ENCODE results near the gene ITFG1.
A peak's percentile ranks its signal among the peaks of the same experiment; 100 is the strongest.
"Not testable (repeated sequence)": the region's sequence is repeated elsewhere in the genome, so short reads cannot be mapped to it uniquely, and the experiment has no call there.

ITFG1 gene

DNA sequence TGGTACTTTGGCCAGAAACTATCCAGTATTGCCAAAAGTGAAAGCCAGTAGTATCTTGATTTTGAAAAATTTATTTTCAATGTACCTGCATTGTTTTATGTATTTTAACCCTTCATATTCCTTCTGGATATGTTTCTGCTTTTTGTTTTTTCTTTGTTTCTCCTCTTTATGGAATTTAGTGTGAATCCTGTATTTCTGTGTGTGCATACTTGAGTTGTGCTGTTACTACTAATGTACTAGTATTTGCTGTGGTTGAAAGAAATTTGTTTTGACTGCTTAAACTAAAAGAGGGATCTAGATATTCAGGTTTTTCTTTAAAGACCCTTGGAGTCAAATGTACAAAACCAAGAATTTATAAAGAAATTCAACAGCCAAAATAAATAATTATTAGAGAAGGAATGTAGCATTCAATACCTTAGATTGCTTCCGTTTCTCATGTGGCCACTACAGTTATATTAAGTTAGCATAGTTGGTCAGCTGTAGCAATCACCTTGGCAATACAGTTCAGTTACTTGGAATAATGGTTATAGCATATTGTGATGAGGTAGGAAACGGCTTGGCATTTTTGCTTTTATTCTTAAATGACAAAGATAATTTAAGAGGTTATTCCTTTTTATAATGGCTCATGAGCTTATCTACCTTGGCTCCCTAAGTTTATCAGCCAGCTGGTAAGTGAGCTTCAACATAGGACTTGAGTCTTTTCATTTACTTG is 5.2 kb upstream of the ITFG1 start:
- Mint-ChIP-seq H3K4me1 (ENCODE audit: low read depth in 2 of 2) (peaks cover 27 to 55% of the 10 kb centered on the region in 2 donors), H3K36me3 (ENCODE audit: insufficient read depth) (peaks cover 14% of the 10 kb centered on the region), H3K27ac (peak overlapping the region in 1 of 2 donors; percentile 35), H3K27me3 (no peaks in the 10 kb centered on the region), H3K4me3 (peak overlapping the region in 1 of 2 donors; percentile 26), H3K9me3 (no peaks in the 10 kb centered on the region)
- ATAC-seq (replicated peaks), result no peak
- DNase-seq, result no peak

GRCh38 chr16:47463771-47464624 is 3.1 kb upstream of the ITFG1 start:
- Mint-ChIP-seq H3K36me3 (ENCODE audit: insufficient read depth) (peaks cover 20% of the 10 kb centered on the region), H3K4me3 (peak overlapping the region in 1 of 2 donors; percentile 9), H3K27me3 (no peaks in the 10 kb centered on the region), H3K4me1 (ENCODE audit: low read depth in 2 of 2) (peaks cover 31 to 56% of the 10 kb centered on the region in 2 donors), H3K27ac (peak overlapping the region in 1 of 2 donors; percentile 27), H3K9me3 (no peaks in the 10 kb centered on the region)
- DNase-seq, result no peak
- ATAC-seq (replicated peaks), result no peak

- H3K4me1 Mint-ChIP-seq (ENCODE audit: low read depth in 2 of 2), result peaks cover 24 to 55% of the 10 kb centered on the region in 2 donors
- peak overlapping the region; percentile 88 to 94 for H3K4me3 Mint-ChIP-seq
- peak; percentile 5 for ATAC-seq (replicated peaks)
- H3K9me3 Mint-ChIP-seq, result no peaks in the 10 kb centered on the region
- H3K36me3 Mint-ChIP-seq (ENCODE audit: insufficient read depth), result peaks cover 24% of the 10 kb centered on the region
- DNase-seq, result peak in 2 of 3 experiments; percentile 1 to 15
- no peaks in the 10 kb centered on the region for H3K27me3 Mint-ChIP-seq
- H3K27ac Mint-ChIP-seq, result peak overlapping the region; percentile 96
Observed at GRCh38 chr16:47461598-47462266, 869 bp upstream of the ITFG1 start.

DNA sequence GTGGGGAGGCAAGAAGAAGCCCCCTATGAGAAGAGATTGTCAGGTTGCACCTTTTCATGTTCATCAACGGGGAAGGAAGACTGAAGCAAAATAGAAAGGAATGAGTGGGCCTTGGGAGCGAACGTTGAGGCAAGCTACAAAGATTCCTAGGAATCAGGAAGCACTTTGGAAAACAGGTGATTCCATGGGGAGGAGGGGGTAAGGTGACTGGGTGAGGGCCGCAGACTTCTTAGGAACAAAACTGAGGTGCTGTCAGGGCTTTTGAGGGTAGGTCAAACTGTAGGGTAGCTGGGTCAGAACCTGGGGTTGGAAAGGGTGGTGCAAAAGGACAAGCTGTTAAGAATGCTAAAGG is 528 bp downstream of the ITFG1 start:
- Mint-ChIP-seq H3K4me1 (ENCODE audit: low read depth in 2 of 2) (peaks cover 25 to 55% of the 10 kb centered on the region in 2 donors), H3K9me3 (no peaks in the 10 kb centered on the region), H3K4me3 (peak overlapping the region; percentile 88 to 94), H3K27me3 (no peaks in the 10 kb centered on the region), H3K27ac (peak overlapping the region; percentile 96), H3K36me3 (ENCODE audit: insufficient read depth) (peaks cover 38% of the 10 kb centered on the region)
- DNase-seq, result peak in 1 of 3 experiments; percentile 3
- ATAC-seq (replicated peaks), result no peak

GRCh38 chr16:47459603-47460002 is 1.3 kb downstream of the ITFG1 start:
- DNase-seq (no peak), ATAC-seq (replicated peaks) (no peak)
- Mint-ChIP-seq H3K9me3 (no peaks in the 10 kb centered on the region), H3K4me3 (peak overlapping the region; percentile 88 to 94), H3K27ac (peak overlapping the region; percentile 96), H3K4me1 (ENCODE audit: low read depth in 2 of 2) (peaks cover 28 to 56% of the 10 kb centered on the region in 2 donors), H3K36me3 (ENCODE audit: insufficient read depth) (peaks cover 45% of the 10 kb centered on the region), H3K27me3 (no peaks in the 10 kb centered on the region)

DNA sequence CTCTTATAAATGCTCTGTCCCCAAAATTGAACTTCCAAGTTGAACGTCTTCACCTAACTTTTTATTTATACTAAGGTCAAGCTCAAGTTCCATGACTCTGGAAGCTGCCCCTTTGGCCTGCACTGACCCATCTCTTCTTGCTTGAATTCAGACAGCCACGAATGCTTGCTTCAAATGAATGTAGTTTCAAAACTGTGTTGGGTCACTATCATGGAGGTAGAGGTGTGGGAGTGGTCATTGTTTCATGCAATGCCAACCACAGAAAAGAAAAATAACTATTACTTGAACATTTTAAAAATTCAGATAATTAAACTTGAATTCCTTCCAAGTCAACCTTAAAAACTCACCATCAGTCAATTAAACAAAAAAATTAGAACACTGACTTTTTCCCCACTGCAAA is 2.5 kb downstream of the ITFG1 start:
- H3K4me3 Mint-ChIP-seq, result no peak overlapping the region
- ATAC-seq (replicated peaks), result no peak
- H3K9me3 Mint-ChIP-seq, result no peaks in the 10 kb centered on the region
- H3K27me3 Mint-ChIP-seq, result no peaks in the 10 kb centered on the region
- H3K36me3 Mint-ChIP-seq (ENCODE audit: insufficient read depth), result peaks cover 55% of the 10 kb centered on the region
- H3K27ac Mint-ChIP-seq, result no peak overlapping the region
- peaks cover 21 to 52% of the 10 kb centered on the region in 2 donors for H3K4me1 Mint-ChIP-seq (ENCODE audit: low read depth in 2 of 2)
- DNase-seq, result no peak

DNA sequence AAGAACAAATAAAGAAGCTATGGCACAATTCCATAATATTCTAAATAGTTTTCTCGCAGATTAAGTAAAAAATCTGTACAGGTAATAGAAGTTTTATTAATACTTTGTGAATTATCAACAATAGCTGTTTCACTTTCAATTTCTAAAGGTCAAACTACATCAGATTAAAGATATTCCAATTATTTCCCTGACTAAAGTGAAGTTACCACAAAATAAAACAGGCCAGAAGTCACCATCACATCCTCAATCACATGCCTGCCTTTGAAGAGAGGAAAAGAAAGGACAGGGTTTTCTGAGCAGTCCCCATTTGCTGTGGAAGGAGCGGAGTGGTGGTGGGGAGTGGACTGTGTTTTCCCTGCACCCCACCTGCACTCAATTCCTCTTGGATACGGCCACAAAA is 11.1 kb downstream of the ITFG1 start:
- peaks cover 45% of the 10 kb centered on the region for H3K36me3 Mint-ChIP-seq (ENCODE audit: insufficient read depth)
- no peak for ATAC-seq (replicated peaks)
- no peak for DNase-seq
- peak overlapping the region in 1 of 2 donors; percentile 7 for H3K4me3 Mint-ChIP-seq
- H3K27me3 Mint-ChIP-seq, result no peaks in the 10 kb centered on the region
- peak overlapping the region; percentile 32 to 75 for H3K27ac Mint-ChIP-seq
- peaks cover 6 to 38% of the 10 kb centered on the region in 2 donors for H3K4me1 Mint-ChIP-seq (ENCODE audit: low read depth in 2 of 2)
- no peaks in the 10 kb centered on the region for H3K9me3 Mint-ChIP-seq

DNA sequence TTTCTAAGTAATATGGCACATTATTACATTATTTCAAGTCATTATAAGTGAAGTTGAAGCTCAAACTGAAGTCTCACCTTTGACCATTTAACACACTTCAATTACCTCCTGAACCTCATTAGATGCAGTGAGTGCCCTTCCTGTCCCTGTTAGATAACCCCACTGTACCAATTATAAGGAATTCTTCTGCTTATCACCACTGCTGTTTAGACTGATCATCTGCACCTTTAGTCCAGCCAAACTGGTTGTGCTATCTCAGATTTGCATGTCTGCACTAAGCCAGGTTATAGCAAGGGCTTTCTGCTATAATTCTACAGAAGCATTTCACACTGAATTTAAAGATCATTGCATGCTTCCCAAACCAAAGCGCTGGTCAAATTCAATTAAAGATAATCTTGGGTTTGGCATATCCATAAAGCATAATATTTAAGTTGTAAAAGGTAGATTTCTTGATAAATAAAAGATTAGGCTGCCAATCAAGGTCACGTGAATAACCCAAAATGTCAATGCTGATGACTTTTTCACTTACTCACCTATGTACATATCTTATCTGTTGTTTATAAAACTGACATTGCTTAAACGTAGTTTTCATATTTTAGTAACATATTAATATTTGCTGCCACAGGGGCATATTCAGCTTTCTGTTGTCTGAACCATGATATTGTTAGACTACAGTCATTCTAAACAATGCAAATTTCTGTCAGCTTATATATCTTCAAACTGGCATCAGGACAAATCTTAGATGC is 11.9 kb downstream of the ITFG1 start:
- Mint-ChIP-seq H3K4me1 (ENCODE audit: low read depth in 2 of 2) (peaks cover 6 to 37% of the 10 kb centered on the region in 2 donors), H3K27ac (peak overlapping the region in 1 of 2 donors; percentile 8), H3K9me3 (no peaks in the 10 kb centered on the region), H3K27me3 (no peaks in the 10 kb centered on the region), H3K4me3 (no peak overlapping the region), H3K36me3 (ENCODE audit: insufficient read depth) (peaks cover 41% of the 10 kb centered on the region)
- DNase-seq, result no peak
- ATAC-seq (replicated peaks), result no peak

- H3K4me1 Mint-ChIP-seq (ENCODE audit: low read depth in 2 of 2), result peaks cover 12 to 40% of the 10 kb centered on the region in 2 donors
- H3K4me3 Mint-ChIP-seq, result no peak overlapping the region
- DNase-seq (no peak), ATAC-seq (replicated peaks) (no peak)
- no peaks in the 10 kb centered on the region for H3K9me3 Mint-ChIP-seq
- H3K27me3 Mint-ChIP-seq, result no peaks in the 10 kb centered on the region
- H3K36me3 Mint-ChIP-seq (ENCODE audit: insufficient read depth), result peaks cover 15% of the 10 kb centered on the region
- no peak overlapping the region for H3K27ac Mint-ChIP-seq
Observed at GRCh38 chr16:47446431-47446830, 14.4 kb downstream of the ITFG1 start.

- not testable (repeated sequence) for H3K27me3 Mint-ChIP-seq; DNase-seq; H3K36me3 Mint-ChIP-seq (ENCODE audit: insufficient read depth); ATAC-seq (replicated peaks); H3K27ac Mint-ChIP-seq; H3K4me3 Mint-ChIP-seq; H3K9me3 Mint-ChIP-seq
- H3K4me1 Mint-ChIP-seq (ENCODE audit: low read depth in 2 of 2), result peaks cover 21 to 40% of the 10 kb centered on the region in 2 donors
Observed at GRCh38 chr16:47442884-47443283, 18.0 kb downstream of the ITFG1 start.

GRCh38 chr16:47440066-47440465 is 20.8 kb downstream of the ITFG1 start:
- Mint-ChIP-seq H3K27ac (peak overlapping the region in 1 of 2 donors; percentile 25), H3K4me1 (ENCODE audit: low read depth in 2 of 2) (peaks cover 22 to 39% of the 10 kb centered on the region in 2 donors)
- H3K4me3 Mint-ChIP-seq; ATAC-seq (replicated peaks); H3K36me3 Mint-ChIP-seq (ENCODE audit: insufficient read depth); H3K9me3 Mint-ChIP-seq; DNase-seq; H3K27me3 Mint-ChIP-seq: not testable (repeated sequence)

DNA sequence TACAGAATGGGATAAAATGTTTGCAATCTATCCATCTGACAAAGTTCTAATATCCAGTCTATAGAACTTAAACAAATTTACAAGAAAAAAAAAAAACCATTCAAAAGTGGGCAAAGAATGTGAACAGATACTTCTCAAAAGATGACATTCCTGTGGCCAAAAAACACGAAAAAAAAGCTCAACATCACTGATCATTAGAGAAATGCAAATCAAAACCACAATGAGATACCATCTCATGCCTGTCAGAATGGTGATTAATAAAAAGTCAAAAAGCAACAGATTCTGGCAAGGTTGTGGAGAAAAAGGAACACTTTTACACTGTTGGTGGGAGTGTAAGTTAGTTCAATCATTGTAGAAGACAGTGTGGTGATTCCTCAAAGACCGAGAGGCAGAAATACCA is 26.6 kb downstream of the ITFG1 start:
- H3K36me3 Mint-ChIP-seq (ENCODE audit: insufficient read depth), result peaks cover 12% of the 10 kb centered on the region
- not testable (repeated sequence) for H3K9me3 Mint-ChIP-seq; H3K4me3 Mint-ChIP-seq; H3K27ac Mint-ChIP-seq; H3K27me3 Mint-ChIP-seq; ATAC-seq (replicated peaks); DNase-seq
- peaks cover 15 to 25% of the 10 kb centered on the region in 2 donors for H3K4me1 Mint-ChIP-seq (ENCODE audit: low read depth in 2 of 2)

GRCh38 chr16:47431960-47432359 is 28.9 kb downstream of the ITFG1 start:
- Mint-ChIP-seq H3K4me3 (no peak overlapping the region), H3K4me1 (ENCODE audit: low read depth in 2 of 2) (peaks cover 7 to 12% of the 10 kb centered on the region in 2 donors), H3K27me3 (no peaks in the 10 kb centered on the region), H3K9me3 (no peaks in the 10 kb centered on the region), H3K27ac (no peak overlapping the region), H3K36me3 (ENCODE audit: insufficient read depth) (peaks cover 12% of the 10 kb centered on the region)
- ATAC-seq (replicated peaks), result no peak
- DNase-seq, result no peak

Measured in effector memory CD8-positive, alpha-beta T cell (primary cell).